ENCODE results near the gene ANXA6. TPM values are rescaled to one million over a fixed set of nuclear protein-coding genes. Genes with fewer than 3 reads are reported as not detected.

ANXA6 gene
- total and polyA plus RNA-seq, 2 of the 4 experiments (the other 2 are of a cell fraction) = 355 to 610 TPM

DNA sequence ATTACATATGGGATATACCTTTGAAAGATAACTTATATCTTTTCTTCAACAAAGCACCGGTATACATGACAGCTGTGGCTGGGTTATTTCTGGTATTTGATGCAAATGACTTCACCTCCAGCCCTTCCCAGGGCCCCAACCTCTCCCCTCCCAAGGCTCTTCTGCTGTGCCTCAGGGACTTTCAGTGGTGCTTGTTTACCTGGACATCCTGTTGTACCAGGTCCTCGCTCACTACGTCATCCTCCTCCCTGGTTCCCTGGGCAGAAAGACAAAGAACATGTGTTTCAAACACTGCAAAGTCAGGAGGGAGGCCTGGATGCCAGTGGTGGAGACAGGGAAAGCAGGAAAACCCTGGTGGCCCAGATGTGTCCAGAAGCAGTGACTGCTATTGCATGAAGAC lies 23.4 kb downstream of the ANXA6 start:
- Histone ChIP-seq H3K4me2 (ENCODE audit: low read depth, low read length) (no peak overlapping the region), H2AK5ac (ENCODE audit: low read depth, low read length) (no peak overlapping the region), H2BK20ac (ENCODE audit: low read depth, low read length) (no peak overlapping the region), H3K4ac (ENCODE audit: low read depth, low read length) (no peak overlapping the region), H3K4me1 (ENCODE audit: control insufficient read depth, insufficient read depth, low read length) (no peaks in the 10 kb centered on the region), H3K4me3 (ENCODE audit: insufficient read depth, low read depth, low read length) (no peak overlapping the region), H3K36me3 (ENCODE audit: control insufficient read depth, insufficient read depth, low read length) (peaks cover 86% of the 10 kb centered on the region), H3K9me1 (ENCODE audit: insufficient read depth, low read length) (peaks cover 3% of the 10 kb centered on the region; the same call in 1 of the 2 replicates), H2AK9ac (replicated peaks; ENCODE audit: low read depth, low read length, poor library complexity) (no peak overlapping the region), H2AFZ (replicated peaks; ENCODE audit: low read length, poor library complexity) (no peak overlapping the region), H2BK120ac (ENCODE audit: low read depth, low read length) (no peak overlapping the region), H3K27me3 (ENCODE audit: control insufficient read depth, insufficient read depth, low read length) (no peaks in the 10 kb centered on the region), H3K14ac (replicated peaks; ENCODE audit: low read depth, low read length) (no peak overlapping the region), H3K9me3 (ENCODE audit: control insufficient read depth, insufficient read depth, low read length) (no peaks in the 10 kb centered on the region), H2BK15ac (ENCODE audit: low read depth, low read length) (no peak overlapping the region), H3K9ac (ENCODE audit: low read depth, low read length) (no peak overlapping the region), H4K20me1 (ENCODE audit: insufficient read depth, low read length) (peaks cover 22% of the 10 kb centered on the region), H3K23ac (ENCODE audit: low read depth, low read length) (no peak overlapping the region), H3K27ac (ENCODE audit: insufficient read depth, low read length) (no peak overlapping the region), H3K79me1 (ENCODE audit: low read depth in 1 of 2, low read length in 2 of 2) (peaks cover 36 to 57% of the 10 kb centered on the region in 2 experiments), H3K56ac (ENCODE audit: extremely low read depth, insufficient read depth, low read length) (no peak overlapping the region), H4K5ac (ENCODE audit: low read depth, low read length) (no peak overlapping the region), H4K8ac (ENCODE audit: low read depth in 2 of 2, low read length in 2 of 2) (no peak overlapping the region), H4K91ac (ENCODE audit: insufficient read depth, low read depth, low read length) (no peak overlapping the region), H2BK5ac (ENCODE audit: low read depth, low read length, poor library complexity, severe bottlenecking) (no peak overlapping the region), H3K18ac (ENCODE audit: low read depth, low read length) (no peak overlapping the region)
- DNase-seq (no peak), ATAC-seq (ENCODE audit: low read depth) (no peak)
- ChIA-PET CTCF (no interaction called here), POLR2A (ENCODE audit: unreplicated experiment) (no interaction called here)
- intact Hi-C loops (cut with micrococcal nuclease) (no loop called here), in situ Hi-C loops (cut with MboI; ENCODE audit: low sequenced_read_pairs) (no loop called here), dilution Hi-C loops (cut with HindIII; ENCODE audit: low sequenced_read_pairs, unreplicated experiment) (no loop called here)
- BruUV-seq (replicated peaks) = no TSS peak
- WGBS, 2 experiments (ENCODE audit: extremely low coverage in 2 of 2, insufficient read length in 1 of 2) = 83% methylated on average over 1 of the region's 3 CpGs; no CpG with 5 or more reads in 1 of the 2 experiments
- TF ChIP-seq CEBPB (IDR thresholded peaks at IDR 0.05; ENCODE audit: low read depth, low read length) = no peak
- no peak for TF ChIP-seq BHLHE40 (IDR thresholded peaks at IDR 0.05; ENCODE audit: low read depth, low read length)
- no peak for TF ChIP-seq FOS (IDR thresholded peaks at IDR 0.05; ENCODE audit: low read depth, low read length)
- TF ChIP-seq MAZ (IDR thresholded peaks at IDR 0.05; ENCODE audit: borderline replicate concordance, low read depth, low read length) = no peak
- TF ChIP-seq RAD21 (IDR thresholded peaks at IDR 0.05; ENCODE audit: low read length) = no peak
- TF ChIP-seq RCOR1 (IDR thresholded peaks at IDR 0.05; ENCODE audit: insufficient replicate concordance, low read length) = no peak
- no peak for TF ChIP-seq CTCF (conservative IDR thresholded peaks at IDR 0.05; ENCODE audit: low read depth, low read length)
- TF ChIP-seq, protein P1, sequence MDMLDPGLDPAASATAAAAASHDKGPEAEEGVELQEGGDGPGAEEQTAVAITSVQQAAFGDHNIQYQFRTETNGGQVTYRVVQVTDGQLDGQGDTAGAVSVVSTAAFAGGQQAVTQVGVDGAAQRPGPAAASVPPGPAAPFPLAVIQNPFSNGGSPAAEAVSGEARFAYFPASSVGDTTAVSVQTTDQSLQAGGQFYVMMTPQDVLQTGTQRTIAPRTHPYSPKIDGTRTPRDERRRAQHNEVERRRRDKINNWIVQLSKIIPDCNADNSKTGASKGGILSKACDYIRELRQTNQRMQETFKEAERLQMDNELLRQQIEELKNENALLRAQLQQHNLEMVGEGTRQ (IDR thresholded peaks at IDR 0.05; ENCODE audit: low read depth, low read length) = no peak
- no peak for TF ChIP-seq POLR2A (IDR thresholded peaks at IDR 0.05; ENCODE audit: low read depth, low read length)
- no peak for TF ChIP-seq SMC3 (IDR thresholded peaks at IDR 0.05; ENCODE audit: low read depth, low read length)

Data from IMR-90 (cell line).